Omental fat pad (tissue), 4 donors: Measurements from ENCODE around the gene PRSS50. TPM values are rescaled to one million over a fixed set of nuclear protein-coding genes. Genes with fewer than 3 reads are reported as not detected.

Experiments used
- ATAC-seq: fragments of 150-250 bp; one replicate; pipeline ENCODE4 v1.9.1; 2016; ENCODE audit warnings: mild to moderate bottlenecking, moderate library complexity; ENCODE audit not compliant: low FRiP score
- DNase-seq: peaks from one replicate; pipeline ENCODE4 v3.0.0-alpha.2; 2019; ENCODE audit warnings: low spot score
- CTCF ChIP-seq, 3 donors: fragments of 450-650 bp; IDR thresholded peaks; one replicate each; pipeline ENCODE4 v1.5.1; 2016 to 2017; ENCODE audit warnings: antibody characterized with exemption in 3 of 3, mild to moderate bottlenecking in 3 of 3, moderate library complexity in 2 of 3
- total RNA-seq, 4 donors: library from RNA; depleted of rRNA; stranded (reverse); fragments of >200 nt; gene quantifications; one replicate each; pipeline ENCODE4 v1.1.0, GENCODE V29; 2016

Gene PRSS50
- total RNA-seq, 4 donors from 2014 or later: 0.32 TPM; not detected in 3

DNA sequence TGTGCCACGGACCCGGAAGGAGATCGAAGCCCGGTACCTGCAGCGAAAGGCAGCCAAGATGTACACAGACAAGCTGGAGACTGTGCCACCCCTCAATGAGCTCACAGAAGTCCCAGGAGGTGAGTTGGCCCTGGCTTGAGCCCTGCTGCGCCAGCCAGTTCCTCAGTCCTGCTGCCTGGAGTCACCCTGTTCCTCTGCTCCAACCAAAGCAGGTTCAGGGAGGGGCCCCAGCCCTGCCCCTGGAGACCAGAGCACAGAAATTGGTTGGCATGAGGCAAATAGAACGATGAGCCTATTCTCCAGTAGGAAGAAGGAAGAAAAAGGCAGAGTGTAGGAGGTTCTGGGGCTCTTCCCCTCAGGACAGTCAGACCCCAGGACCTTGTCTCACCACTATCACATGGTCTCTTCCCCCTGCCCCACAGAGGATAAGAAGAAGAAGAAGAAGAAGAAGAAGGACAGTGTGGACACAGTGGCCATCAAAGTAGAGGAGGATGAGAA is 8.5 kb downstream of the PRSS50 start:
- no peak for TF ChIP-seq CTCF (IDR thresholded peaks at IDR 0.05)
- ATAC-seq (no peak), DNase-seq (no peak)

GRCh38 chr3:46708401-46709156 is 9.1 kb downstream of the PRSS50 start:
- DNase-seq (no peak), ATAC-seq (no peak)
- TF ChIP-seq CTCF (IDR thresholded peaks at IDR 0.05): no peak

- ATAC-seq (no peak), DNase-seq (no peak)
- TF ChIP-seq CTCF (IDR thresholded peaks at IDR 0.05): no peak
Observed at GRCh38 chr3:46707601-46708011, 10.1 kb downstream of the PRSS50 start.

GRCh38 chr3:46706771-46707582 is 10.7 kb downstream of the PRSS50 start:
- no peak for ATAC-seq
- TF ChIP-seq CTCF (IDR thresholded peaks at IDR 0.05): no peak
- no peak for DNase-seq

- no peak for DNase-seq
Observed at GRCh38 chr3:46705751-46706552, 11.7 kb downstream of the PRSS50 start.

More at GRCh38 chr3:46705751-46706552, 11.7 kb downstream of the PRSS50 start:
- no peak for ATAC-seq
- no peak for TF ChIP-seq CTCF (IDR thresholded peaks at IDR 0.05)
